Thymus (tissue), 11 donors: ENCODE measurements around the gene MINDY1. TPM values are rescaled to one million over a fixed set of nuclear protein-coding genes. Genes with fewer than 3 reads are reported as not detected.

ENCODE experiments used
- DNase-seq, 9 donors: peaks; one replicate each; pipeline ENCODE4 v3.0.0-alpha.2; 2013; ENCODE audit warnings: low spot score in 9 of 9, low read depth in 6 of 9, missing footprints in 1 of 9
- H3K27ac ChIP-seq, 2 donors: one replicate each; pipeline ENCODE4 v1.5.1; 2013; ENCODE audit warnings: control low read depth in 1 of 2, low read depth in 1 of 2, low read length in 1 of 2, mild to moderate bottlenecking in 1 of 2, moderate library complexity in 1 of 2
- H3K27me3 ChIP-seq, 2 donors: one replicate each; pipeline ENCODE4 v1.5.1; 2013; ENCODE audit warnings: low read length in 1 of 2; ENCODE audit not compliant: control insufficient read depth in 2 of 2, insufficient read depth in 1 of 2
- H3K36me3 ChIP-seq, 2 donors: one replicate each; pipeline ENCODE4 v1.5.1; 2013; ENCODE audit warnings: low read length in 1 of 2, mild to moderate bottlenecking in 1 of 2, moderate library complexity in 1 of 2; ENCODE audit not compliant: control insufficient read depth in 2 of 2, insufficient read depth in 2 of 2
- H3K4me1 ChIP-seq, 2 donors: one replicate each; pipeline ENCODE4 v1.5.1; 2013; ENCODE audit warnings: low read length in 2 of 2; ENCODE audit not compliant: control insufficient read depth in 2 of 2, insufficient read depth in 2 of 2
- H3K4me3 ChIP-seq, 2 donors: one replicate each; pipeline ENCODE4 v1.5.1; 2013; ENCODE audit warnings: low read length in 2 of 2, control low read depth in 1 of 2, mild to moderate bottlenecking in 1 of 2
- H3K9me3 ChIP-seq, 2 donors: one replicate each; pipeline ENCODE4 v1.5.1; 2013; ENCODE audit warnings: low read length in 1 of 2, mild to moderate bottlenecking in 1 of 2; ENCODE audit not compliant: control insufficient read depth in 2 of 2, insufficient read depth in 1 of 2
- WGBS: extraction: QIAGEN DNeasy Blood & Tissue Kit; methylation state at CpG from one replicate; pipeline ENCODE4 v1.1.7; 2013; 5-methylcytosine and 5-hydroxymethylcytosine counted together
- polyA plus RNA-seq: library from polyadenylated mRNA; stranded (reverse); fragments of 200-250 nt; gene quantifications from one replicate; pipeline ENCODE4 v1.2.3, GENCODE V29; 2013
- total RNA-seq: library from RNA; stranded (reverse); fragments of 120-200 nt; gene quantifications from one replicate; pipeline ENCODE4 v1.2.4, GENCODE V29; 2013
- donor health status: healthy.

MINDY1 gene
- total and polyA plus RNA-seq, 2 donors = 3.5 to 4.8 TPM

- peak in 7 of 9 donors; percentile 65 to 88 (median 77) for DNase-seq
- no peak overlapping the region for H3K4me3 ChIP-seq
- H3K36me3 ChIP-seq = peaks cover 25 to 45% of the 10 kb centered on the region in 2 donors
- no peaks in the 10 kb centered on the region for H3K27me3 ChIP-seq
- H3K27ac ChIP-seq = no peak overlapping the region
- H3K9me3 ChIP-seq = no peaks in the 10 kb centered on the region
- no peaks in the 10 kb centered on the region for H3K4me1 ChIP-seq
- WGBS = 22% methylated on average over 6 of the region's 6 CpGs
These were observed 17.9 kb upstream of the MINDY1 start for GRCh38 chr1:151024540-151025146.

- Histone ChIP-seq H3K9me3 (no peaks in the 10 kb centered on the region), H3K4me1 (peaks cover 13 to 15% of the 10 kb centered on the region in 2 donors), H3K4me3 (no peak overlapping the region), H3K36me3 (peaks cover 3 to 12% of the 10 kb centered on the region in 2 donors), H3K27me3 (no peaks in the 10 kb centered on the region), H3K27ac (no peak overlapping the region)
- DNase-seq = no peak
- 97% methylated on average over 2 of the region's 2 CpGs for WGBS
These were observed 6.8 kb upstream of the MINDY1 start for GRCh38 chr1:151013518-151013917.

- 99% methylated on average over 14 of the region's 14 CpGs for WGBS
- DNase-seq = no peak
- no peaks in the 10 kb centered on the region for H3K27me3 ChIP-seq
- no peak overlapping the region for H3K4me3 ChIP-seq
- peaks cover 16 to 18% of the 10 kb centered on the region in 2 donors for H3K4me1 ChIP-seq
- H3K9me3 ChIP-seq = no peaks in the 10 kb centered on the region
- H3K36me3 ChIP-seq = peaks cover 3 to 7% of the 10 kb centered on the region in 2 donors
- no peak overlapping the region for H3K27ac ChIP-seq
These were observed 6.2 kb upstream of the MINDY1 start for GRCh38 chr1:151012684-151013471.

- H3K4me3 ChIP-seq = no peak overlapping the region
- H3K27me3 ChIP-seq = no peaks in the 10 kb centered on the region
- H3K9me3 ChIP-seq = no peaks in the 10 kb centered on the region
- H3K36me3 ChIP-seq = peaks cover 3 to 6% of the 10 kb centered on the region in 2 donors
- H3K4me1 ChIP-seq = peaks cover 29 to 34% of the 10 kb centered on the region in 2 donors
- H3K27ac ChIP-seq = peak overlapping the region in 1 of 2 donors; percentile 7
- WGBS = 69% methylated on average over 4 of the region's 4 CpGs
- no peak for DNase-seq
These were observed 4.6 kb upstream of the MINDY1 start for GRCh38 chr1:151011154-151011850.

GRCh38 chr1:151010346-151010726, 3.6 kb upstream of the MINDY1 start:
- Histone ChIP-seq H3K27ac (no peak overlapping the region), H3K36me3 (peaks cover 3 to 6% of the 10 kb centered on the region in 2 donors), H3K27me3 (no peaks in the 10 kb centered on the region), H3K4me3 (no peak overlapping the region), H3K9me3 (no peaks in the 10 kb centered on the region), H3K4me1 (peaks cover 37 to 44% of the 10 kb centered on the region in 2 donors)
- no peak for DNase-seq
- WGBS = 97% methylated on average over 3 of the region's 3 CpGs

- H3K27ac ChIP-seq = no peak overlapping the region
- H3K4me1 ChIP-seq = peaks cover 37 to 45% of the 10 kb centered on the region in 2 donors
- no peaks in the 10 kb centered on the region for H3K9me3 ChIP-seq
- H3K36me3 ChIP-seq = peaks cover 3 to 6% of the 10 kb centered on the region in 2 donors
- 98% methylated on average over 8 of the region's 8 CpGs for WGBS
- no peak for DNase-seq
- no peaks in the 10 kb centered on the region for H3K27me3 ChIP-seq
- H3K4me3 ChIP-seq = no peak overlapping the region
These were observed 3.1 kb upstream of the MINDY1 start for GRCh38 chr1:151009674-151010345.

- Histone ChIP-seq H3K4me3 (peak overlapping the region; percentile 81 to 93), H3K36me3 (peaks cover 3 to 6% of the 10 kb centered on the region in 2 donors), H3K27me3 (no peaks in the 10 kb centered on the region), H3K27ac (no peak overlapping the region), H3K9me3 (no peaks in the 10 kb centered on the region), H3K4me1 (peaks cover 37 to 48% of the 10 kb centered on the region in 2 donors)
- DNase-seq = no peak
- 90% methylated on average over 3 of the region's 3 CpGs for WGBS
These were observed 2.5 kb upstream of the MINDY1 start for GRCh38 chr1:151009206-151009587.

- Histone ChIP-seq H3K9me3 (no peaks in the 10 kb centered on the region), H3K4me3 (peak within 1 kb of the TSS; percentile 81 to 93), H3K27me3 (no peaks in the 10 kb centered on the region), H3K27ac (peak within 1 kb of the TSS; percentile 84), H3K4me1 (peaks cover 37 to 54% of the 10 kb centered on the region in 2 donors), H3K36me3 (peaks cover 3 to 6% of the 10 kb centered on the region in 2 donors)
- peak; percentile 86 to 97 (median 90) for DNase-seq
- WGBS = under 1% methylated on average over 69 of the region's 69 CpGs
These were observed 1.8 kb upstream of the MINDY1 start, which contains the start of gene PRUNE1 for GRCh38 chr1:151008244-151009205. TSS of gene PRUNE1 (plus strand) at chr1:151008449. CDS start at chr1:151008633, 184 bp downstream.
